ENCODE data around the gene CECR2.

- no peak for TF ChIP-seq TAF1 (IDR thresholded peaks at IDR 0.05; ENCODE audit: low read depth, low read length)
- TF ChIP-seq POLR2A (IDR thresholded peaks at IDR 0.05; ENCODE audit: low read depth, low read length): no peak
- TF ChIP-seq POLR2AphosphoS5 (IDR thresholded peaks at IDR 0.05; ENCODE audit: low read depth, low read length): no peak
- TF ChIP-seq SPI1 (IDR thresholded peaks at IDR 0.05; ENCODE audit: low read depth, low read length): no peak
Observed at GRCh38 chr22:17446698-17447097, 77.4 kb downstream of the CECR2 start.
